Brain pericyte (primary cell): ENCODE data around the gene B3GLCT.
"Not testable (repeated sequence)": the region's sequence is repeated elsewhere in the genome, so short reads cannot be mapped to it uniquely, and the experiment has no call there.

Experiments
- DNase-seq: peaks from one replicate; pipeline ENCODE4 v3.0.0-alpha.2; 2012; ENCODE audit warnings: low read depth, low spot score

The B3GLCT gene

DNA sequence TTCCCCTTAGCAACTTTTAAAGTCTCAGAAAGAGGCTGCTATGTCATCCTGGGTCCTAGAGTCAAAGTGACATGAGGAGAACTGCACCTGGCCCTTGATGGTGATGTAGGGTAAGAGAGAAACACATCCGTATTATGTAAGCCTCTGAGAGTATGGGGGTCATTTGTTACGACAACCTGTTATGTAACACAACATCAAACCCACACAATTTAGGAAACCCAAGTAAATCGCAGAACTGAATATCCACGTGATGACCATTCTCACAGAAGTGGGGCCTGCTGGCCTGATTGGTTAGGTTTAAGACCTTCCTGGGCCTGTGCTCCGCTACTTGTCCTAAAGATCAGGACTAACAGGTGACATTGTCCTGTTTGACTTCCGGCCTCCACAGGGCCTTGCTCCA lies 15.3 kb upstream of the B3GLCT start:
- no peak for DNase-seq

GRCh38 chr13:31184981-31185645 lies 14.7 kb upstream of the B3GLCT start:
- DNase-seq: no peak

- DNase-seq: no peak
These were observed 8.0 kb upstream of the B3GLCT start for GRCh38 chr13:31191748-31192147.

DNA sequence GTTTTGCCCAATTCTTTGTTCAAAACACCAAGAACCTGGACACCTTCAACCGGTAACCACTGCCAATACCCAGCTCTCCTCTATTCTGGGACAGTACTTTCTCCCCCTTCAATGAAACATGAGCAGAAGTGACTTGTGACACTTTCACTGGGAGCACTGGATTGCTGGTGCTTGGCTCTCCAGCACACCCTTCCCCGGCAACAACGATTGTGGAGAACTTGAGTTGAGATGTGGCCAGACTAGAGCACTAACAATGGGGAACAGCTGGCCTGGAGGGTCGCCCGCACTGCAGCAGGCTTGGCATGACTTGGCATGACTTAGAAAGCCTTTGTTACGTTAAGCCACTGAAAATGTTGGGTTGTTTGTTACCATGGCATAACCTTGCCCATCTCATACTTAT lies 7.5 kb upstream of the B3GLCT start:
- no peak for DNase-seq

DNA sequence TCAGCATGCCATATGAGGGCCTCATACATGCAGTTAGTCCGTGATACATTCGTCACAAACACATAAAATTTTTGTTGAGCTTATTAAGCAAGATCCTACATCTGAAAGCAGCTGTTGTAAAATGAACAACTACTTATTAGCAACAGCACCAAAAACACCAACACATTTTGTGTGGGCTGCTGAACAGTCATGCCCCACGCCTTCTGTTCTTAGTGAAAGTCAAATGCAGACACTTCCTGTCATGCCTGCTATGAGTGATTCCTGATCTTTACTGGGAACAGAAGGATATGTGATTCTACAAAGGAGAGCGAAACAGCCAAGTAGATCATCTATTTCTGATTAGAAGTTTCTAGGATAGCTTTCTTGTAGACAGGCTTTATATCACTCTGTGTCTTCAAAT lies 4.2 kb upstream of the B3GLCT start:
- no peak for DNase-seq

DNA sequence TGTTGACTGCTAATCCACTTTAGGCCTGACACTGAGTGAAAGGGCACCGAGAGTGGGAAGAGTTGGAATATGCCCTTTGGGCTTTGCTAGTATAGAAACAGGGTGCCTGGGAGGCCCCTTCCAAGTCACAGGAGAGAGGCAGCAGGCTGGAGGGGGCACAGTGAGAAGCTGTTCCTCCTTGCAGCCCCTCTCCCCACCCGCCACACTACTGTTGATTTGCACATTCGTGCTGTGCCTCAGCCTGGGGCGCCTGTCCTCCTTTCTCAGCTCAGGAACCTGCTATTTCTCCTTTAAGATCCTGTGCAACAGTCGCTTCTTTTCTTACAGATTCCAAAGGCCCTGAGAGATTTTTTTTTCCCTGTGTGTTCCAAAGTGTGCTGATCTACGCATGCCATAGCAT lies 2.8 kb upstream of the B3GLCT start:
- no peak for DNase-seq

DNA sequence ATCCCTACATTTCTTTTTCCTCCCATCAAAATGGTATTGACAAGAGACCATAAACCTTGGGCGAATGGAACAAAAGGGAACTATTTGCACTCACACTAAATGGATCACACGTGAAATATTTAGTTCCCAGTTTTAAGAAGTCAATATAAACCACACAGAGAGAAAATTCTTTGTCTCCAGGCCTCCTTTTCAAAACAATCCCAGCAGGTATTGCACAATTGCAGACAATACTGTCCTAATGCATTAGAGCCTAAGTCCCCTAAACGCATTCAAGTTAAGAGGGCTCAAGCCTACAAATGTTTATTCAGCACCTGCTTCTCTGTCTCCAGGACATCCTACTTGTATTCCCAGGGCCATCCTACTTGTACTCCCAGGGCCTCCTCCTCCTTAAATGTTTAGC lies 1.3 kb upstream of the B3GLCT start:
- DNase-seq: no peak

GRCh38 chr13:31199527-31199848 lies 287 bp upstream of the B3GLCT start:
- no peak for DNase-seq

- DNase-seq: no peak
These were observed 829 bp downstream of the B3GLCT start for GRCh38 chr13:31200637-31200971.

DNA sequence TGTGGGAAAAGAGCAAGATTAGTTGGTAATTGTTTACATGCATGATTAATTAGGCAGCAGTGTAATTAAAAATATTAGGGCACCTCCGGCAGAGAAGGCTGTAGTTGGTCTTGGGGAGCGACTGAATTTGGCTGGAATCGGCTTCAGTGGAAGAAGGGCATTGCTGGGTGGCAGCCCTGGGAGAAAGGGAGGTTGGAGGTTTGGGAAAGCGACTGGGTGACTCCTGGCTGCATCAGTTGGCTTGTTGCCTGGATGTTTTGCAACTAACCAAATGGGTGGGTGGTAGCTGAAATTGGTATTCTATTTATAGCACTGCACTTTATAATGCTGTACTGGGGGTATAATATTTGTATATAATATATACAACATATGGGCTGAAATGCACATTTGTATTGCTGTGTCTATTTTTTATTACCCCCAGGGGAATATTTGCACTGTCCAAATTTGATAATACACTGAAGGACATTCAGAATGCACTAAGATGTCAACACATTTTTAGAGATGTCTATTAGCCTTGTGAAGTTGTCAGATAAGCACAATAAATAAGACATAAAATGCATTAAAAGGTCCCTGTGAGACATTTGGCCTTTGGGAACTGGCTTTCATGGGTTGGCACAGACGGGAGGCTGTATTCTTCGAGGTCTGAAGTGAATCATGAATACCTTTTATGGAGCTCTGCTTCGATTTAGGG lies 1.7 kb downstream of the B3GLCT start:
- DNase-seq: no peak

GRCh38 chr13:31204592-31204991 lies 4.8 kb downstream of the B3GLCT start:
- no peak for DNase-seq

- DNase-seq: no peak
These were observed 8.1 kb downstream of the B3GLCT start for GRCh38 chr13:31207661-31208552.

- no peak for DNase-seq
These were observed 8.9 kb downstream of the B3GLCT start for GRCh38 chr13:31208559-31209122.

DNA sequence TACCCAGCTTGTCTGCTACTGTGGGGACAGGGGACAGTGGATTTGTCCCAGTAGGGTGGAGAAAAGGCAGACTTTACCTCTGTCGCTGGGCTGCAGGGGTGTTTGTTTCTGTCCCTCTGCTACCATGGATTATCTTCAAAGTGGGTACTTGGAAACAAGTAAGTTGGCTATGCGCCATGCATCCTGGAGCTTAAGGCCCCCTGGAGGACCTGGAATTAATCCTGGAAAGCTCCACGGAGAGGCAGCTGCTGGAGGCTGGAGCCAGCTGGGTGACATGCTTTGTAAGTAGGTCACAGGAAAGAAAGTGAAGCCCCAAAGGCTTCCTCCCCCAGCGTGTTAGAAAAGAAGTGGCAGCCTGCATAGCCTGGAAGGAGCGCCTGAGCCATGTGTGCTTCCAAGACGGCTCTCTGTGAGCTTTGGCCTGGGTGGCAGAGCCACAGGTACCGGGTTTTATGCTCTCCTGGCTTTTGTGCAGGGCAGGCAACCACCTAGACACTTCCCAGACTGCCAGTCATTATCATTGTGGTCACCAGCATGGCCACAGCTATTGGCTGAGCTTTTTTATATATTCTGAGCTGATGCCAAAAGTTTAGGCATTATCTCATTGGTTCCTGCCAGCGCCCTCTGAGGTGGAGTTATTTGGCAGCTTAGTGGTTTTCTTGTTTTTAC lies 9.5 kb downstream of the B3GLCT start:
- no peak for DNase-seq

DNA sequence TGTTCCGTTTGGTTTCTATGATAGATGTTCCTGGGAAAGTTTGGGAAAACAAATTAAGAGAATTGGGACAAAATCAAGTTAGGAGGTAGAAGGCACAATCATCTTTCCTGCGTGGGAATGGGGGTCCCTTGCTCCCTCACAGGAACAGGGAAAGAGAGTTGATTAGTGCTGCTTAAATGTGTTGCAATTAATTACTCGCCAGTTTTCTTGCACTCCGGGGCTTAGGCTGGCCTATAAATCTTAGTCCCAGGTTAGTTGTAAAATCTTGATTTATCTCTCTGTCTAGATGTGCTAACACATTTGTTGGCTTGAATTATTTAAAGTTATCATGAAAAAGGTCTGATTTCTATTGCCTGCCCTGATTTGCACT lies 10.1 kb downstream of the B3GLCT start:
- DNase-seq: no peak

DNA sequence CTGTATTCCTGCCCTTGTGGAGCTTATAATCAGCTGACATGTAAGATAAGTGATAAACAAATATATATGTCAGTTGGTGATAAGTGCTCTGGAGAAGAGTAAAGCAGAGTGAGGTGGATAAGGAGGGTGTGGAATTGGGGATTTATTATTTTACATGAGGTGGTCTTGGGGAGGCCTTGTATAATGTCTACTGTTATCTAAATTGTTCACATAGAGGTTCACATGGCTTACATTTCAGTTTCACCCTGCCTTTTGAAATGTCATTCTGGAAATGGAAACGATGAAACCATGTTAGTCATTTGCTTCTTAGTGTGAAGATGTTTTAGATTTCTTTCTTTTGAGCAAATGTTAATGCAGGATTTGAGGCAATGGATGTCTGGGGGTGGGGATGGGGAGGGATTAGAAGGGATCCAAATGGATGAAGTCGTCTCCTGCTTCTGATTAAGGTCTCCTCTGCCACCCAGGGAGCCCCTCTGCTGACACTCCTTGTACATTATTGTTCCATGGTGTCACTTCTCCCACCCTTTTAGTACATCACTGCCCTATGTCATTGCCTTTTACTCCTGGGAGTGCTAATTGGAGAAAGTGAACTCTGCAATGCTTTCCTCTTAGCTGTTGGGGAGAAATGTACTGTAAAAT lies 14.0 kb downstream of the B3GLCT start:
- no peak for DNase-seq

GRCh38 chr13:31214435-31214834 lies 14.7 kb downstream of the B3GLCT start:
- no peak for DNase-seq

DNA sequence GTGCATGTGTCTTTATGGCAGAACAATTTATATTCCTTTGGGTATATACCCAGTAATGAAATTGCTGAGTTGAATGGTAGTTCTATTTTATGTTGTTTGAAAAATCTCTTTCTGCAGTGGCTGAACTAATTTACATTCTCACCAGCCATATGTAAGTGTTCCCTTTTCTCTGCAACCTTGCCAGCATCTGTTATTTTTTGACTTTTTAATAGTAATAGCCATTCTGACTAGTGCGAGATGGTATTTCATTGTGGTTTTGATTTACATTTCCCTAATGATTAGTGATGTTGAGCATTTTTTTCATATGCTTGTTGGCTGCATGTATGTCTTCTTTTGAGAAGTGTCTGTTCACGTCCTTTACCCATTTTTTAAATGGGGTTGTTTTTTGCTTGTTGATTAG lies 17.1 kb downstream of the B3GLCT start:
- DNase-seq: not testable (repeated sequence)

DNA sequence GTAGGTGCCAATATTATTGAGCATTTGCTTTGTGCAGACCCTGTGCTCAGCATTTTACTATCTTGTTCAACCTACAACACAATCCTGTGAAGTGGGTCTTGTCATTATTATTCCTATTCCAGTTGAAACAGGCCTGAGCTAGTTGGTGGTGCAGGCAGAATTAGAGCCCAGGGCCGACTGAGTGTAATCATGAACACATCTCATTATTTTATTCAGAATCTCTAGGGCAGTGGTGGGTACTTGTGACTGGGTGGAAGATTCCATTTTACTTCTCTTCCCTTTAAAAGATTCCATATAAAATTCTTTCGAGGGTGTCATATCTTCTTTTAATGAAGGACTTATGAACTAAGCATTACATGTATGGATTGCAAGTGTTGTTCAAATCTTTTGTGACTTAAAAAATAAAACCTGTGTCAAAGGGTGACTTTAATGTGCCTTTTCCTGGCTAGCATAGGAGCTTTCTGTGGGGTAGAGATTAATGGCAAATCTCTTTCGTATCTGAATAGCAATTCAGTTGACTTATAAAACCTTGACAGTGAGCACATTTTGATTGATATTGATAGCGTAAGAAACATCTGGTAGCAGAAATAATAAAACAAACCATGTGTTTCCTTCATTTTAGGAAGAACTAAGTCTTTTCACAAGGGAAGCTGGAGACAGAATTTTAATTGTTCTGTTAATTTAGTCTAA lies 20.3 kb downstream of the B3GLCT start:
- no peak for DNase-seq

DNA sequence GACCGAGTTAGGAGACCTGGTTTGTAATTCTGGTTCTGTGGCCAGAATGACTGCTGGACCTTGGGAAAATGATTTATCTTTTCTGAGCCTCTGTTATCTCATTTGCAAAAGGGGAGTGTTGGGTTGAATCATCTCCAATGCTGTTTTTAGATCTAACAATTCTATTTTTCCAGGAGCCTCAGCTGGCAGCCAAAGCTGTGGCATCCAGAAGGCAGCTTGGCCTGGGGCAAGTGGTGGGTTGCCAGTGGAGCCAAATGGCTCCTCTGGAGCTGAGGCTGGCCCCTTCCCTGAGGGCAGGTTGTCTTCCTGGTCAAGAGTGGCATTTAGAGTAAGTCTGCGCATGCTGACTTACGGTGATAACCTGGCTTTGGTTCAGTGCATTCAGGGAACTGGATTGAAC lies 21.3 kb downstream of the B3GLCT start:
- DNase-seq: no peak

DNA sequence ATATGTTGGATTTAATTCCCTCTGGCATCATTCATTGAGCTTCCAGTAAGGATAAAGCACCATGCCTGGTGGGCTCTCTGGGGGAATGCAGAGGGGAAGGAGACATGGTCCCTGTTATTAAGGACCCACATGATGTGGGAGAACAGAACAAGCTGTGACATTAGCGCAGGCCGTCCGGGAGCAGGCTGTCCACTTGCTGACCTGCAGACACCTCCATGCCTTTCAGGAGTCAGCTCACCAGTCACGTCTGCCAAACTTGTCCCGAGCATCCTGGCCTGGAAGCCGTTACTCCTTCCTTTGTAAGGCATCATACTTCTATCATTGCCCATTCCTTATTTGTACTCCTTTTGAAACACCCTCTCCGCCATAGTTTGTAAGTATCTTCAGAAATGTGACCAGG lies 23.4 kb downstream of the B3GLCT start:
- no peak for DNase-seq
